ENCODE measurements around the gene TOP2A. TPM values are rescaled to one million over a fixed set of nuclear protein-coding genes. Genes with fewer than 3 reads are reported as not detected.
A peak's percentile ranks its signal among the peaks of the same experiment; 100 is the strongest.

TOP2A gene
- total RNA-seq, 1 donor from 2014 or later: 41.9 TPM

DNA sequence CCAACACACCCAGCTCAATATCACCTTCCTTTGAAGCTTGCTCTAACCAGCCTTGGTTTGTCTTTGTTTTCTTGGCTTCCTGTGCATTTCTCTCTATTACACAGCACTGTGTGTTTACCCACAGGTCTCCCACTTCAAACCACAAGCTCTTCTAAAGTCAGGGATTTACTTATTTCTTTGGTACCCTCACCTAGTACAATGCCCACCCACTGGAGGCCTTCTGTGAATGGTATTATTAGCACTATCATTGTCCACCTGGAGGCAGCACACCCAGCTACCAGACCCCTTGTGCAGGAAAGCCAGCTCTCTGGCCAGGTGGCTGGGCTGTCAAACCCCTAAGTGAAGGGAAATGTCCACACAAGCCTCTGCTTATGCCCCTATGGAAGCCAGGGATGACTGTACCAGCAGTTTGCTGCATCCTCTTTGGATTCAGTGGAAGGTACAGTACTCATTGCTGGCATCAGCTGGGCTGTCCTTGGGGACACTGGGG lies 9.4 kb upstream of the TOP2A start:
- no peak overlapping the region for H3K4me3 Mint-ChIP-seq (ENCODE audit: unreplicated experiment)
- no peaks in the 10 kb centered on the region for H3K4me1 Mint-ChIP-seq (ENCODE audit: unreplicated experiment)
- H3K36me3 Mint-ChIP-seq (ENCODE audit: unreplicated experiment): no peaks in the 10 kb centered on the region
- H3K27me3 Mint-ChIP-seq (ENCODE audit: unreplicated experiment): no peaks in the 10 kb centered on the region
- no peak for DNase-seq (ENCODE audit: extremely low spot score, unreplicated experiment)
- H3K27ac Mint-ChIP-seq (ENCODE audit: unreplicated experiment): no peak overlapping the region
- H3K9me3 Mint-ChIP-seq (ENCODE audit: unreplicated experiment): no peaks in the 10 kb centered on the region
- TF ChIP-seq, protein P1, sequence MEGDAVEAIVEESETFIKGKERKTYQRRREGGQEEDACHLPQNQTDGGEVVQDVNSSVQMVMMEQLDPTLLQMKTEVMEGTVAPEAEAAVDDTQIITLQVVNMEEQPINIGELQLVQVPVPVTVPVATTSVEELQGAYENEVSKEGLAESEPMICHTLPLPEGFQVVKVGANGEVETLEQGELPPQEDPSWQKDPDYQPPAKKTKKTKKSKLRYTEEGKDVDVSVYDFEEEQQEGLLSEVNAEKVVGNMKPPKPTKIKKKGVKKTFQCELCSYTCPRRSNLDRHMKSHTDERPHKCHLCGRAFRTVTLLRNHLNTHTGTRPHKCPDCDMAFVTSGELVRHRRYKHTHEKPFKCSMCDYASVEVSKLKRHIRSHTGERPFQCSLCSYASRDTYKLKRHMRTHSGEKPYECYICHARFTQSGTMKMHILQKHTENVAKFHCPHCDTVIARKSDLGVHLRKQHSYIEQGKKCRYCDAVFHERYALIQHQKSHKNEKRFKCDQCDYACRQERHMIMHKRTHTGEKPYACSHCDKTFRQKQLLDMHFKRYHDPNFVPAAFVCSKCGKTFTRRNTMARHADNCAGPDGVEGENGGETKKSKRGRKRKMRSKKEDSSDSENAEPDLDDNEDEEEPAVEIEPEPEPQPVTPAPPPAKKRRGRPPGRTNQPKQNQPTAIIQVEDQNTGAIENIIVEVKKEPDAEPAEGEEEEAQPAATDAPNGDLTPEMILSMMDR (IDR thresholded peaks at IDR 0.05): no peak

DNA sequence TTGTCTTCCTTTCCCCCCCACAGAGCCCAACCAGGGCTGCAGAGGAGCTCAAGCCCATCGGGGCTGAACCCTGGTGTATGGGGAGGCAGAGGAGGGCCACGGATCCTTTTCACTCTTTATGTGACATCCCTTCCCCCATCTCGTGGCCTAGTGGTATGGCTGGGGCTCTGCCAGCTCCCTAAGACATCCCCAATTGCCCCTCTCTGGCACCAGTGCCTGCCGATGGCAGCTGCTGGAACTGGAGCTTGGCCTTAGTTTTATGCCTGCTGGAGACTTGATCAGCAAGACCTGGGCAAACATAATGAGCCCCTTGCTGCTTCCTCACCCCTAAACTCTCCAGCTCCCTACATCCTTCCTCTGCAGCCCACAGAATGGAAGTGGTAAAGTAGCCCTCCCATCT lies 8.0 kb upstream of the TOP2A start:
- no peak for DNase-seq (ENCODE audit: extremely low spot score, unreplicated experiment)
- Mint-ChIP-seq H3K27me3 (ENCODE audit: unreplicated experiment) (no peaks in the 10 kb centered on the region), H3K4me1 (ENCODE audit: unreplicated experiment) (no peaks in the 10 kb centered on the region), H3K27ac (ENCODE audit: unreplicated experiment) (no peak overlapping the region), H3K4me3 (ENCODE audit: unreplicated experiment) (no peak overlapping the region), H3K9me3 (ENCODE audit: unreplicated experiment) (no peaks in the 10 kb centered on the region), H3K36me3 (ENCODE audit: unreplicated experiment) (no peaks in the 10 kb centered on the region)
- TF ChIP-seq, protein P1 (IDR thresholded peaks at IDR 0.05): no peak

GRCh38 chr17:40422990-40423633 lies 5.4 kb upstream of the TOP2A start:
- Mint-ChIP-seq H3K36me3 (ENCODE audit: unreplicated experiment) (no peaks in the 10 kb centered on the region), H3K27ac (ENCODE audit: unreplicated experiment) (no peak overlapping the region), H3K4me1 (ENCODE audit: unreplicated experiment) (peaks cover 12% of the 10 kb centered on the region), H3K27me3 (ENCODE audit: unreplicated experiment) (no peaks in the 10 kb centered on the region), H3K4me3 (ENCODE audit: unreplicated experiment) (no peak overlapping the region), H3K9me3 (ENCODE audit: unreplicated experiment) (no peaks in the 10 kb centered on the region)
- DNase-seq (ENCODE audit: extremely low spot score, unreplicated experiment): peak; percentile 53
- TF ChIP-seq, protein P1 (IDR thresholded peaks at IDR 0.05): no peak

DNA sequence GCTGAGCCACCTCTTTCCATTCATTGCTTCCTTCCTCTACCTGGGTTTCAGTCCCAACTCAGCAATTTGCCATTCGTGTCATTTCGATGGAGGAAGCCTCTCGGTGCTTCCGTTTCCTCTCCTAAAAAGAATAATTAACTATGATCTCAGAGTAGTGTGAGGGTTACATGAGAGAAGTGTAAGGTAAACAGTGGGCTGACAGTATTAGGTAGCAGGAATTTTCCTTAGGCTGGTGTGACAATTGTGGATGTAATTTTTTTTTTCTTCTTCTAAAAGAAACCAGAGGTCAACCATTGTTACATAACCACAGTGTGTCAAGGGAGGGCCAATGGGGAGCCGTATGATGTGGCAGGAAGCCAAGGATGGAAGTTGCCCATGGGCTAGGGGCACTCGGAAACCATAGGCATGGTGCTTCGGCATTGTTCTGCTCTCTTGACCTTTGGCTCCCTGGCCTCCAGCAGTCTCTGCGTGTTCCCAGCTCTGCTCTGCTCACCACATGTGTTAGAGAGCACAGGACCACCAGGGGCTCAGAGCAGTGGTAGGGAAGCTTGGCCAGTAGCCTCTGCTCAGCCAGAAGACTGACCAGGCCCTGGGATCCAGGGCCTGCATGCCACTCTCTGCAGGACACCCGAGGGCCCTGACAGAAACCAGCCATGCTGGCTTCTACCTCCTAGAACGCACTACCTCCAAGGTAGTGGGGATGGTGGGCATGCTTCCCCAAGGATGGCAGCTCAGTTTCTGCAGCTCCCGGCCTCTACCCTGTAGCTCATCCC lies 2.0 kb upstream of the TOP2A start:
- Mint-ChIP-seq H3K4me3 (ENCODE audit: unreplicated experiment) (no peak overlapping the region), H3K27me3 (ENCODE audit: unreplicated experiment) (no peaks in the 10 kb centered on the region), H3K36me3 (ENCODE audit: unreplicated experiment) (no peaks in the 10 kb centered on the region), H3K4me1 (ENCODE audit: unreplicated experiment) (peaks cover 32% of the 10 kb centered on the region), H3K9me3 (ENCODE audit: unreplicated experiment) (no peaks in the 10 kb centered on the region), H3K27ac (ENCODE audit: unreplicated experiment) (peak overlapping the region; percentile 32)
- TF ChIP-seq, protein P1 (IDR thresholded peaks at IDR 0.05): no peak
- peak; percentile 76 for DNase-seq (ENCODE audit: extremely low spot score, unreplicated experiment)

DNA sequence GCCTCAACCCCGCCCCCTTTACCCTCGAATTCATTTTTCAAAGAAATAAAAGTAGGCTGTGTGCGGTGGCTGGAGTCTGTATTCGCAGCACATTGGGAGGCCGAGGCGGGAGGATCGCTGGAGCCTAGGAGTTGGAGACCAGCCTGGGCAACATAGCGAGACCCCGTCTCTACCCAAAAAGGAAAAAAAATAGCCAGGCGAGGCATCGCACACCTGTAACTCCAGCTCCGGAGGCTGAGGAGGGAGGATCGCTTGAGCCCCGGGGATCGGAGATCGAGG lies 671 bp upstream of the TOP2A start:
- TF ChIP-seq, protein P1 (IDR thresholded peaks at IDR 0.05): no peak
- no peaks in the 10 kb centered on the region for H3K27me3 Mint-ChIP-seq (ENCODE audit: unreplicated experiment)

More for the DNA sequence above, 671 bp upstream of the TOP2A start:
- Mint-ChIP-seq H3K27ac (ENCODE audit: unreplicated experiment) (peak overlapping the region; percentile 86), H3K4me1 (ENCODE audit: unreplicated experiment) (peaks cover 39% of the 10 kb centered on the region), H3K4me3 (ENCODE audit: unreplicated experiment) (peak overlapping the region; percentile 79), H3K9me3 (ENCODE audit: unreplicated experiment) (no peaks in the 10 kb centered on the region), H3K36me3 (ENCODE audit: unreplicated experiment) (no peaks in the 10 kb centered on the region)
- no peak for DNase-seq (ENCODE audit: extremely low spot score, unreplicated experiment)
